HFFc6 (cell line): ENCODE results near the gene PACRG. TPM values are rescaled to one million over a fixed set of nuclear protein-coding genes. Genes with fewer than 3 reads are reported as not detected.

Experiments
- DNase-seq: peaks from one replicate; pipeline ENCODE4 v3.0.0-alpha.2; 2018
- H3K27ac Mint-ChIP-seq: 2 replicates; pipeline ENCODE4 v1.8.0; 2020; ENCODE audit warnings: mild to moderate bottlenecking, mixed read lengths
- H3K27me3 Mint-ChIP-seq: 2 replicates; pipeline ENCODE4 v1.8.0; 2021; ENCODE audit warnings: mild to moderate bottlenecking, moderate library complexity, mixed read lengths; ENCODE audit not compliant: insufficient read depth
- H3K36me3 Mint-ChIP-seq: 2 replicates; pipeline ENCODE4 v1.8.0; 2021; ENCODE audit warnings: low read depth, mixed read lengths
- H3K4me1 Mint-ChIP-seq: 2 replicates; pipeline ENCODE4 v1.8.0; 2020; ENCODE audit warnings: low read depth, mixed read lengths
- H3K4me3 Mint-ChIP-seq: 2 replicates; pipeline ENCODE4 v1.8.0; 2020; ENCODE audit warnings: mild to moderate bottlenecking, moderate library complexity, mixed read lengths
- H3K9me3 Mint-ChIP-seq: 2 replicates; pipeline ENCODE4 v1.8.0; 2020; ENCODE audit warnings: mild to moderate bottlenecking, mixed read lengths
- total RNA-seq, 6 experiments: library from RNA; stranded (reverse); fragmentation: NEBNext Ultra II Directional; extraction: Animal tissue kit (Norgen Biotek cat#: 25700); gene quantifications; 2 replicates in 1 of 6; 3 replicates in 5 of 6; pipeline ENCODE4 v1.2.3, GENCODE V29; 2021
- TF ChIP-seq, protein P1 (sequence below): fragments of 200-600 bp; sonication (generic); IDR thresholded peaks from 2 replicates; pipeline ENCODE4 v1.5.0; 2021; ENCODE audit warnings: antibody characterized with exemption, mild to moderate bottlenecking

Gene PACRG
- total RNA-seq, 6 experiments from 2014 or later = not detected

GRCh38 chr6:163352011-163352685, 624.4 kb downstream of the PACRG start:
- Mint-ChIP-seq H3K9me3 (no peaks in the 10 kb centered on the region; the same call in 1 of the 2 replicates), H3K4me1 (peaks cover 32% of the 10 kb centered on the region), H3K36me3 (no peaks in the 10 kb centered on the region), H3K27me3 (peaks cover 8% of the 10 kb centered on the region; the same call in 1 of the 2 replicates), H3K4me3 (no peak overlapping the region), H3K27ac (no peak overlapping the region)
- TF ChIP-seq, protein P1, sequence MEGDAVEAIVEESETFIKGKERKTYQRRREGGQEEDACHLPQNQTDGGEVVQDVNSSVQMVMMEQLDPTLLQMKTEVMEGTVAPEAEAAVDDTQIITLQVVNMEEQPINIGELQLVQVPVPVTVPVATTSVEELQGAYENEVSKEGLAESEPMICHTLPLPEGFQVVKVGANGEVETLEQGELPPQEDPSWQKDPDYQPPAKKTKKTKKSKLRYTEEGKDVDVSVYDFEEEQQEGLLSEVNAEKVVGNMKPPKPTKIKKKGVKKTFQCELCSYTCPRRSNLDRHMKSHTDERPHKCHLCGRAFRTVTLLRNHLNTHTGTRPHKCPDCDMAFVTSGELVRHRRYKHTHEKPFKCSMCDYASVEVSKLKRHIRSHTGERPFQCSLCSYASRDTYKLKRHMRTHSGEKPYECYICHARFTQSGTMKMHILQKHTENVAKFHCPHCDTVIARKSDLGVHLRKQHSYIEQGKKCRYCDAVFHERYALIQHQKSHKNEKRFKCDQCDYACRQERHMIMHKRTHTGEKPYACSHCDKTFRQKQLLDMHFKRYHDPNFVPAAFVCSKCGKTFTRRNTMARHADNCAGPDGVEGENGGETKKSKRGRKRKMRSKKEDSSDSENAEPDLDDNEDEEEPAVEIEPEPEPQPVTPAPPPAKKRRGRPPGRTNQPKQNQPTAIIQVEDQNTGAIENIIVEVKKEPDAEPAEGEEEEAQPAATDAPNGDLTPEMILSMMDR = no peak
- DNase-seq = no peak

DNA sequence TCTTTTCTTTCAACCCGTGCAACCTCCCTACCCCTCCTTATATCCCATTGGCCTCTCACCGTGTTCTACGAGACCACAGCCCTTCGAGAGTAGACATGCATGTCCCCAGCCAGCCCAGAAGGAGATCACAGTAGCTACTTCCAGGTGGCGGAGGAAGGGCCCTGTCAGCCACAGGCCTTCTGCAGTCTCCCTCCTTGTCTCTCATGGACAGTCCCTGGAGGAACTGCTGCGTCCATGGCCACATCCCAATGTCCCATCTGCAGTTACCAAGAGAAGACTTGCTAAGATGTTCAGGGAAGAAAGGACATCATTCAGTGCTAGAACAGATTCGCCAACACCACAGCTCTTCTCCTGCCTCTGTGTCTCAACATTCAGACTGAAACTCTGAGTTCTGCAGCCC, 625.2 kb downstream of the PACRG start:
- no peaks in the 10 kb centered on the region for H3K36me3 Mint-ChIP-seq
- no peaks in the 10 kb centered on the region for H3K9me3 Mint-ChIP-seq
- H3K27ac Mint-ChIP-seq = no peak overlapping the region
- H3K4me3 Mint-ChIP-seq = no peak overlapping the region
- TF ChIP-seq, protein P1 = no peak
- H3K4me1 Mint-ChIP-seq = peaks cover 24% of the 10 kb centered on the region
- H3K27me3 Mint-ChIP-seq = peaks cover 8% of the 10 kb centered on the region; the same call in 1 of the 2 replicates
- no peak for DNase-seq

GRCh38 chr6:163354085-163354484, 626.3 kb downstream of the PACRG start:
- Mint-ChIP-seq H3K36me3 (no peaks in the 10 kb centered on the region), H3K4me3 (peak overlapping the region; percentile 71; the same call in 1 of the 2 replicates), H3K4me1 (peaks cover 18% of the 10 kb centered on the region), H3K9me3 (no peaks in the 10 kb centered on the region), H3K27me3 (peaks cover 8% of the 10 kb centered on the region; the same call in 1 of the 2 replicates), H3K27ac (peak overlapping the region; percentile 74; the same call in 1 of the 2 replicates)
- TF ChIP-seq, protein P1 = no peak
- DNase-seq = peak; percentile 4

DNA sequence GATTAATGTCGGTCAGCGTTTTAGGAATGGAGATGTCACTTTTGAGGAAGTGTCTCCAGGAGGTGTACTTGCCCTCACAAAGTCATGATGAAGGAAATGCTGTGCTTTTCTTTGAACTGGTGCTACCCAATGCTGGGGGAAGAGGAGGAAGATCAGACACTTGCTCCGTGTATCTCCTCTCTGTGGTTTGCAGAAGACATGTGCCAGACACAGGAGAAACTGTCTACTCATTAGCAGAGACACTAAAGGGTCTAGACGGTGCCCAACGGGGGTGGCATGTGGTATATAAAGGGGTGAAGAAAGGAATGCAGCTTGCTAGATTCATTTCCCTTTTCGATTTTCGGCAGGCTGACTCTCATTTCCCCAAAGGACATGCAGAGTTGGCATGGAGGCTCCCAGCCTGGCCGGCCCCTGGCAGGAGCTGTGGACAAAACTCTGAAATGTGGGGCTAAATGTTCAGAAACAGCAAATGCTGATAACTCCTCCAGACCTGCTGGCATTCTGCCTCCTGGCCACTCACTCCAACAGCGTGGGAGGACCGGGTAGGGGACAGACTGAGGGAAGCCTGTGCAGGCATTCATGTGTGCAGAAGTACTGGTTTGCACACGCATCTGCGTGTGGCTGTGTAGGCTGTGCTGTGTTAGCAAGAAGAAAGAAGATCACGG, 627.1 kb downstream of the PACRG start:
- Mint-ChIP-seq H3K4me3 (peak overlapping the region; percentile 71; the same call in 1 of the 2 replicates), H3K9me3 (no peaks in the 10 kb centered on the region), H3K27ac (peak overlapping the region; percentile 74), H3K4me1 (peaks cover 9% of the 10 kb centered on the region), H3K27me3 (peaks cover 7% of the 10 kb centered on the region; the same call in 1 of the 2 replicates), H3K36me3 (no peaks in the 10 kb centered on the region)
- TF ChIP-seq, protein P1 = no peak
- DNase-seq = no peak

GRCh38 chr6:163355426-163355991, 627.7 kb downstream of the PACRG start:
- peak overlapping the region; percentile 67; the same call in 1 of the 2 replicates for H3K27ac Mint-ChIP-seq
- TF ChIP-seq, protein P1 = no peak
- DNase-seq = no peak

More at GRCh38 chr6:163355426-163355991, 627.7 kb downstream of the PACRG start:
- Mint-ChIP-seq H3K36me3 (no peaks in the 10 kb centered on the region), H3K4me1 (peaks cover 7% of the 10 kb centered on the region), H3K9me3 (no peaks in the 10 kb centered on the region), H3K27me3 (peaks cover 7% of the 10 kb centered on the region; the same call in 1 of the 2 replicates), H3K4me3 (peak overlapping the region; percentile 71)
